Neural cell (in vitro differentiated cells): ENCODE data around the gene DBX2. TPM values are rescaled to one million over a fixed set of nuclear protein-coding genes. Genes with fewer than 3 reads are reported as not detected.

Source experiments
- H2AFZ ChIP-seq: fragments of 200-600, 300-800 bp; sonication (generic), shearing (Covaris generic); 2 replicates; pipeline ENCODE4 v1.6.0; 2014; ENCODE audit warnings: low read depth, mild to moderate bottlenecking, antibody characterized with exemption, low read length, moderate library complexity
- H3F3A ChIP-seq: fragments of 200-600 bp; shearing (Covaris generic); 2 replicates; pipeline ENCODE4 v1.6.1; 2016; ENCODE audit warnings: mild to moderate bottlenecking, moderate library complexity, mixed read lengths, antibody characterized with exemption, low read length; ENCODE audit not compliant: insufficient read depth, poor library complexity, severe bottlenecking
- H3K27ac ChIP-seq: fragments of 200-600, 300-800 bp; sonication (generic), shearing (Covaris generic); 2 replicates; pipeline ENCODE4 v1.5.1; 2014; ENCODE audit warnings: mild to moderate bottlenecking, low read length, moderate library complexity
- H3K27me3 ChIP-seq: fragments of 300-800, 200-600 bp; sonication (generic), shearing (Covaris generic); 2 replicates; pipeline ENCODE4 v1.6.0; 2014; ENCODE audit warnings: mild to moderate bottlenecking, low read depth, low read length, moderate library complexity; ENCODE audit not compliant: insufficient read depth
- H3K36me3 ChIP-seq: fragments of 300-800, 200-600 bp; sonication (generic), shearing (Covaris generic); 2 replicates; pipeline ENCODE4 v1.5.1; 2014; ENCODE audit warnings: mild to moderate bottlenecking, antibody characterized with exemption, low read length, moderate library complexity; ENCODE audit not compliant: insufficient read depth
- H3K4me2 ChIP-seq: fragments of 300-800, 200-600 bp; sonication (generic), shearing (Covaris generic); 2 replicates; pipeline ENCODE4 v1.6.0; 2014; ENCODE audit warnings: mild to moderate bottlenecking, low read length
- H3K4me3 ChIP-seq: fragments of 300-800, 200-600 bp; sonication (generic), shearing (Covaris generic); 2 replicates; pipeline ENCODE4 v1.5.1; 2014; ENCODE audit warnings: mild to moderate bottlenecking, low read length, moderate library complexity
- H3K79me2 ChIP-seq: fragments of 200-600 bp; shearing (Covaris generic); replicated peaks from 2 replicates; pipeline ENCODE4 v1.6.0; 2014; ENCODE audit warnings: mild to moderate bottlenecking, low read length, moderate library complexity; ENCODE audit not compliant: insufficient read depth
- H3K9ac ChIP-seq: fragments of 300-800, 200-600 bp; sonication (generic), shearing (Covaris generic); 2 replicates; pipeline ENCODE4 v1.6.1; 2016; ENCODE audit warnings: mild to moderate bottlenecking, low read length, mixed read lengths
- H3K9me2 ChIP-seq: fragments of 200-600 bp; shearing (Covaris generic); 2 replicates; pipeline ENCODE4 v1.6.1; 2016; ENCODE audit warnings: mild to moderate bottlenecking, low read length, mixed read lengths; ENCODE audit not compliant: insufficient read depth
- H3K9me3 ChIP-seq: fragments of 200-600, 300-800 bp; sonication (generic), shearing (Covaris generic); 2 replicates; pipeline ENCODE4 v1.6.1; 2016; ENCODE audit warnings: mild to moderate bottlenecking, mixed run types, low read length, moderate library complexity, mixed read lengths
- H4K20me1 ChIP-seq: fragments of 200-600 bp; shearing (Covaris generic); 2 replicates; pipeline ENCODE4 v1.6.1; 2016; ENCODE audit warnings: mild to moderate bottlenecking, mixed run types; ENCODE audit not compliant: insufficient read depth
- EP300 ChIP-seq: fragments of 450-650 bp; conservative IDR thresholded peaks from 2 replicates; pipeline ENCODE4 v1.6.1; 2014; ENCODE audit warnings: antibody characterized with exemption, mild to moderate bottlenecking, moderate library complexity; ENCODE audit not compliant: poor library complexity, severe bottlenecking
- EZH2 ChIP-seq: fragments of 200-600, 300-800 bp; shearing (Covaris generic), sonication (generic); IDR thresholded peaks from 2 replicates; pipeline ENCODE4 v1.6.1; 2014; ENCODE audit warnings: antibody characterized with exemption, low read length, borderline replicate concordance, mild to moderate bottlenecking; ENCODE audit not compliant: insufficient read depth, poor library complexity, severe bottlenecking
- MXI1 ChIP-seq: fragments of 450-650 bp; conservative IDR thresholded peaks from 2 replicates; pipeline ENCODE4 v1.6.1; 2014; ENCODE audit warnings: antibody characterized with exemption, mild to moderate bottlenecking; ENCODE audit not compliant: poor library complexity, severe bottlenecking
- POLR2AphosphoS5 ChIP-seq: IDR thresholded peaks from 2 replicates; pipeline ENCODE4 v1.6.1; 2012
- RAD21 ChIP-seq: fragments of 450-650 bp; conservative IDR thresholded peaks from 2 replicates; pipeline ENCODE4 v1.6.1; 2014; ENCODE audit warnings: antibody characterized with exemption, mild to moderate bottlenecking, moderate library complexity
- REST ChIP-seq: IDR thresholded peaks from 2 replicates; pipeline ENCODE4 v1.6.1; 2012; ENCODE audit warnings: borderline replicate concordance
- SMC3 ChIP-seq: fragments of 450-650 bp; conservative IDR thresholded peaks from 2 replicates; pipeline ENCODE4 v1.6.1; 2014; ENCODE audit warnings: antibody characterized with exemption, mild to moderate bottlenecking, moderate library complexity; ENCODE audit not compliant: poor library complexity
- TAF1 ChIP-seq: IDR thresholded peaks from 2 replicates; pipeline ENCODE4 v1.6.1; 2012; ENCODE audit warnings: low read depth
- polyA plus RNA-seq: library from polyadenylated mRNA; depleted of rRNA; stranded (reverse); fragments of >200 nt; gene quantifications from 2 replicates; pipeline ENCODE4 v1.2.3, GENCODE V29; 2014
- TF ChIP-seq, protein P1 (sequence below): fragments of 450-650 bp; IDR thresholded peaks from 2 replicates; pipeline ENCODE4 v1.5.1; 2014; ENCODE audit warnings: antibody characterized with exemption, mild to moderate bottlenecking, moderate library complexity; ENCODE audit not compliant: poor library complexity, severe bottlenecking

Gene DBX2
- polyA plus RNA-seq, 1 donor from 2014 or later, result 0.07 TPM

- Histone ChIP-seq H3K9me3 (no peaks in the 10 kb centered on the region), H3K9me2 (no peaks in the 10 kb centered on the region), H4K20me1 (no peaks in the 10 kb centered on the region), H3K4me3 (no peak overlapping the region), H3K4me2 (no peak overlapping the region), H3K79me2 (no peaks in the 10 kb centered on the region), H2AFZ (no peak overlapping the region), H3F3A (no peaks in the 10 kb centered on the region), H3K27me3 (no peaks in the 10 kb centered on the region), H3K27ac (no peak overlapping the region), H3K36me3 (no peaks in the 10 kb centered on the region), H3K9ac (no peak overlapping the region)
- TF ChIP-seq SMC3 (no peak), EP300 (no peak), MXI1 (no peak), POLR2AphosphoS5 (no peak), EZH2 (no peak), REST (no peak), TAF1 (no peak), RAD21 (no peak)
- TF ChIP-seq, protein P1, sequence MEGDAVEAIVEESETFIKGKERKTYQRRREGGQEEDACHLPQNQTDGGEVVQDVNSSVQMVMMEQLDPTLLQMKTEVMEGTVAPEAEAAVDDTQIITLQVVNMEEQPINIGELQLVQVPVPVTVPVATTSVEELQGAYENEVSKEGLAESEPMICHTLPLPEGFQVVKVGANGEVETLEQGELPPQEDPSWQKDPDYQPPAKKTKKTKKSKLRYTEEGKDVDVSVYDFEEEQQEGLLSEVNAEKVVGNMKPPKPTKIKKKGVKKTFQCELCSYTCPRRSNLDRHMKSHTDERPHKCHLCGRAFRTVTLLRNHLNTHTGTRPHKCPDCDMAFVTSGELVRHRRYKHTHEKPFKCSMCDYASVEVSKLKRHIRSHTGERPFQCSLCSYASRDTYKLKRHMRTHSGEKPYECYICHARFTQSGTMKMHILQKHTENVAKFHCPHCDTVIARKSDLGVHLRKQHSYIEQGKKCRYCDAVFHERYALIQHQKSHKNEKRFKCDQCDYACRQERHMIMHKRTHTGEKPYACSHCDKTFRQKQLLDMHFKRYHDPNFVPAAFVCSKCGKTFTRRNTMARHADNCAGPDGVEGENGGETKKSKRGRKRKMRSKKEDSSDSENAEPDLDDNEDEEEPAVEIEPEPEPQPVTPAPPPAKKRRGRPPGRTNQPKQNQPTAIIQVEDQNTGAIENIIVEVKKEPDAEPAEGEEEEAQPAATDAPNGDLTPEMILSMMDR, result no peak
Measured at GRCh38 chr12:45075587-45076282, 24.8 kb upstream of the DBX2 start.

DNA sequence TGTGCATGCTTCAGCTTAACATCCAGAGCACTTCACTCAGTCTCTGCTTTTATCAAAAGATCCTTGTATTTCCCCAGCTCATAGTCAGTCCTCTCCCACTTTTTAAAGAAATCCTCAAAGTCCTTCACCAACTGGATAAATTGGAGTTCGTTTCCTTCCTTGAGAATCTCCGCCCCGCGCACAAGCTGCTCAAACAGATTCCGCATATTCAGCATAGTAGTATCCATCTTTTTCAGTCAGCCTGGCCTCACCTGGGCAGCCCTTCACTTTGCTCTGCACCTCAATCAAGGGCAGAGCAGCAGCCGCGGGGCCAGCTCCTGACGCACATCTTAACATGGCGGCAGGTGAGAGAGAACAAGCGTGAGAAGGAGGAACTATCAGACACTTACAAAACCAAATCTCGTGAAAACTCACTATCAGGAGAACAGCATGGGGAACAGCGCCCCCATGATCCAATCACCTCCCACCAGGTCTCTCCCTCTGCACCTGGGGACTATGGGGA lies 14.3 kb upstream of the DBX2 start:
- Histone ChIP-seq H4K20me1 (no peaks in the 10 kb centered on the region), H3F3A (no peaks in the 10 kb centered on the region), H3K9me2 (no peaks in the 10 kb centered on the region), H3K36me3 (no peaks in the 10 kb centered on the region), H3K27ac (no peak overlapping the region), H3K27me3 (no peaks in the 10 kb centered on the region), H3K79me2 (no peaks in the 10 kb centered on the region), H2AFZ (no peak overlapping the region), H3K9me3 (no peaks in the 10 kb centered on the region), H3K4me3 (no peak overlapping the region), H3K9ac (no peak overlapping the region), H3K4me2 (no peak overlapping the region)
- TF ChIP-seq EZH2 (no peak), RAD21 (no peak), REST (no peak), SMC3 (no peak), EP300 (no peak), MXI1 (no peak), POLR2AphosphoS5 (no peak), TAF1 (no peak)
- TF ChIP-seq, protein P1, result no peak
